Mucosa of stomach (tissue), 1 donor: ENCODE data around the gene CALN1.
"Not testable (repeated sequence)": the region's sequence is repeated elsewhere in the genome, so short reads cannot be mapped to it uniquely, and the experiment has no call there.

Experiments used
- H3K27me3 ChIP-seq: one replicate; pipeline ENCODE4 v1.7.0; 2013; ENCODE audit warnings: mild to moderate bottlenecking, low read length; ENCODE audit not compliant: control insufficient read depth, insufficient read depth
- H3K36me3 ChIP-seq: one replicate; pipeline ENCODE4 v1.7.0; 2013; ENCODE audit warnings: low read length; ENCODE audit not compliant: control insufficient read depth, insufficient read depth
- H3K4me1 ChIP-seq: one replicate; pipeline ENCODE4 v1.7.0; 2013; ENCODE audit warnings: mild to moderate bottlenecking, low read length; ENCODE audit not compliant: control insufficient read depth, insufficient read depth
- H3K4me3 ChIP-seq: one replicate; pipeline ENCODE4 v1.7.0; 2013; ENCODE audit warnings: low read length
- H3K9ac ChIP-seq: one replicate; pipeline ENCODE4 v1.7.0; 2013; ENCODE audit warnings: mild to moderate bottlenecking, low read length, moderate library complexity
- H3K9me3 ChIP-seq: one replicate; pipeline ENCODE4 v1.7.0; 2013; ENCODE audit warnings: mild to moderate bottlenecking, low read length, moderate library complexity; ENCODE audit not compliant: control insufficient read depth
- donor health status: Pancreatic carcinoma.

The CALN1 gene

DNA sequence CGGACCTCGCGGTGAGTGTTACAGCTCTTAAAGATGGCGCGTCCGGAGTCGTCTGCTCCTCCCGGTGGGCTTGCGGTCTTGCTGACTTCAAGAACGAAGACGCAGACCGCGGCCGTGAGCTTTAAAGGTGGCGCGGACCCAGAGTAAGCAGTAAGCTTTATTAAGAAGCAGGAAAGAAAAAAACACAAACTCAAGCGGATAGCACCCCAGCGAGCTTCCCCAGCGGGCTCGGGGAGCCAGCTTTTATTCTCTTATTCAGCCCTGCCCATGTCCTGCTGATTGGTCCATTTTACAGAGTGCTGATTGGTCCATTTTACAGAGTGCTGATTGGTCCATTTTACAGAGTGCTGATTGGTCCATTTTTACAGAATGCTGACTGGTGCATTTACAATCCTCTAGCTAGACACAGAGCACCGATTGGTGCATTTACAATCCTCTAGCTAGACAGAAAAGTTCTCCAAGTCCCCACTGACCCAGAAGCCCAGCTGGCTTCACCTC, at the start of gene CALN1:
TSS of gene CALN1 (minus strand) at position 218 of the 498 bp plus-strand sequence.
- H3K9me3 ChIP-seq, H3K4me1 ChIP-seq, H3K4me3 ChIP-seq, H3K27me3 ChIP-seq, H3K9ac ChIP-seq, H3K36me3 ChIP-seq: not testable (repeated sequence)

DNA sequence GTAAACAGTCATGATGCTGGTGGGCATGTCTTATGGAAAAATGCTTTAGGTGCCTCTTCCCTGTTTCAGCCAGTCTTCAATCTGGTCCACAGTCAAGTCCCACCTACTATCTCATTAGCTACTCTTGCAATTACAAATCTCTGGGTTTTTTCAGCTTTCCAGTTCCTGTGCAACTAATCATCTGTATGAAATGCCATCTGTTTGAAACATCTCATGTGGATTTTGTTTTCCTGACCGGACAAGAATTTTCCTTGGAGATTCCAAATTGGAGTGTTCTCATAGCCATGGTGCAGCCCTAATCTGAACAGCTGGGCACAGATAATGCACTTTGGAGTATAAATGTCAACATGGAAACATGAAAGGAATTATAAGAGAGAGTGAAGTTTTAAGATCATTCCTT, 41.3 kb upstream of the CALN1 start:
- Histone ChIP-seq H3K4me3 (no peak overlapping the region), H3K36me3 (no peaks in the 10 kb centered on the region), H3K4me1 (no peaks in the 10 kb centered on the region), H3K27me3 (no peaks in the 10 kb centered on the region), H3K9me3 (no peaks in the 10 kb centered on the region), H3K9ac (no peak overlapping the region)

DNA sequence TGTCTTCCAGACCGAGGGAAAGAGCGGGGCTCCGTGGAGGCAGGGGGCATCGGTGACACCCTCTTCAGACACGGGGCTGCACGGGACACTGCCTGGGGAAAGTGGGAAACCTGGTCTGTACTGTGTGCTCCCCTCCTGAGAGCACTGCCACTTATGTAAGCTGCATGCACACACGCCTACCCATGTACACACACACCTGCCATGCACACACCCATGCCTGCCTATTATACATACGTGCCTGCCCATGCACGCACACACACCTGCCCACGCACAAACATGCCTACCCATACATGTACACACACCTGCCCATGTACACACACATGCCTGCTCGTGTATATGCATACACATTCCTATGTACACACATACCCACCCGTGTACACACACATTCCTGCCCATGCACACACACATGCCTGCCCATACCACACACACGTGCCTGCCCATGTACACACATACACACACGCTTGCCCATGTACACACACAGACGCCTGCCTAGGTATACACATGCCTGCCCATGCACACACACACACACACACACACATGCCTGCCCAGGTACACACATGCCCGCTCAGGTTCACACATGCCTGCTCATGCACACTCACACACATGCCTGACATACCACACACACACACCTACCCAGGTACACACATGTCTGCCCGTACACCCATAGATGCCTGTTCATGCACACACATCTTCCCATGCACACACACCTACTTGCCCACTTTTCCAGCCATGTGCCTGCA, 35.5 kb upstream of the CALN1 start:
- Histone ChIP-seq H3K9ac (no peak overlapping the region), H3K27me3 (peaks cover 16% of the 10 kb centered on the region), H3K4me3 (no peak overlapping the region), H3K9me3 (no peaks in the 10 kb centered on the region), H3K36me3 (no peaks in the 10 kb centered on the region), H3K4me1 (peaks cover 7% of the 10 kb centered on the region)

DNA sequence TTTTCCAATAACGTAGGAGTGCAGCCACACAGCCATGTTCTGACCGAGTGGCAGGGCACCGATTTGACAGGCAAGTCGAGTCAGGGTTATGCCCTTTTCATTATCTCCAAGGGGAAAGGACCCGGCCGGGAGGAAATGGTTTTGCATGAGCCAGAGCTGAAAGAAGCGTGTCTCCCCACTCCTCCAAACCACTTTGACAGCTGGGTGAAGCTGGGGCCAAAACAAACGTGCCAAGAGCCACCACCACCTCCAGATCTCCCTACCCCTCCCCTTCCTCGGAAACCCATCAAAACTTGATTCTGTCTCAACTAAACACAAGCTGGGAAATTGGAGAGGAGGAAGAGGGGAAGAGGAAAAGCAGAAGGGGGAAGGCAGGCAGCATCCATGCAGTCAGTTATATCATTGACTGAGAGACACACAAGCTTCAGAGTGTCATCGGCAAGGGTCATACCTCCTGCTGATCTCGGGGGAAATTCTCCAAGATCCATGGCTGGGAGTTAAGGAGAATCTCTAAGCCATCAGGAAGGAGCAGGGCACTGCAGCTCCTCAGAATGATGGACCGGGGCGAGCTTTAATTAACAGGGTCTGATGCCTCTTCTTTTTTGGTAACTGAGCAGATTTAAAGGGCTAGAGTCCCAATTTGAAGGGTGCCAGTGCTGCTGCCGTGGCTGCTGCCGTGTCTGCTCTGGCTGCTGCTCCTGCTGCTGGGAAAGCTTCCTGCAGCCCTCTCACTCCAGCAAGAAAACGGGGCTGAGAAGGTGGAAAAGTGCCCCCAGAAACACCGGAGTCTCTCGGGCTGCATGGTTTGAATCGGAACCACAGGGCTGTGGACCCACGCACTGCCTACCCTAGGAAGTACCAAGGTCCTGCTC, 34.7 kb upstream of the CALN1 start:
- Histone ChIP-seq H3K4me1 (peaks cover 7% of the 10 kb centered on the region), H3K27me3 (peaks cover 16% of the 10 kb centered on the region)

DNA sequence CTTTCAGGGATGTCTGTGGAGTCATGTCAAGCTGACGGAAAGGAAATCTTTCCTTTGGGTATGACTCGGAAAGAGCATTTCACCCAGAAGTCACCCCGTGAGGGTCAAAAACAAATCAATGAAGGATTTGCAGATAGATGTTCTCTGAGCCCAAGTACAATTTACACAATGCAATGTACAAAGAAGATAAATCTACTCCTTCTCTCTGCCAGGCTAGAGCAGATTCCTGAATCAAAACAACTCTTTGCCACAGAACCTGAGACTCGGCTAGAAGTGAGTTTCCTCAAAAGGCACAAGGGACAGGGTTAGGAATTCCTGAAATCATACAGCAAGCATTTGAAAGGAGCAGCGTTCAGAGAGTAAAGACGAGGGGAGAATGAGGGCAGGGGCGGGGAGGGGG, 34.0 kb upstream of the CALN1 start:
- Histone ChIP-seq H3K9ac (no peak overlapping the region), H3K36me3 (no peaks in the 10 kb centered on the region), H3K4me3 (no peak overlapping the region), H3K9me3 (no peaks in the 10 kb centered on the region), H3K4me1 (peaks cover 7% of the 10 kb centered on the region), H3K27me3 (peaks cover 16% of the 10 kb centered on the region)

More for the DNA sequence above, 34.7 kb upstream of the CALN1 start:
- Histone ChIP-seq H3K9me3 (no peaks in the 10 kb centered on the region), H3K4me3 (no peak overlapping the region), H3K9ac (no peak overlapping the region), H3K36me3 (no peaks in the 10 kb centered on the region)

DNA sequence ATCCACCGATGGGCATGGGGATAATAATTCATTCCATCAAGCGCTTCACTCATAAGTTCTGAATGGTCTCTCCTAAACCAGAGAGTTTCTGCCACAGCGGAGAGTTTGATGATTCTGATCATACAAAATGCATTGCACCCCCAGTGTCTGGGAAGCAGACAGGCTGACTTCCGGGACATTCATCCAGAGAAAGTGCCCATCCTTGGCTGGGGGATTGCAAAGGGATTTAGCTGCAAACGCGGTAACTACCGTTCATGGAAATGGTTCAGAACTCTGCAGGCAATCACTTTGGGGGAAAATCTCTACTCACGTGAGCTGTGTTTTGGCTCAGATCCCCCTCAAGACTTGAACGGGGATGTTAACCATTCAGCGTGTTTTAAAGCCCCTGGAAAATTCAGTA, 33.4 kb upstream of the CALN1 start:
- H3K9ac ChIP-seq, result no peak overlapping the region
- H3K36me3 ChIP-seq, result no peaks in the 10 kb centered on the region
- H3K4me3 ChIP-seq, result no peak overlapping the region
- no peaks in the 10 kb centered on the region for H3K9me3 ChIP-seq
- peaks cover 7% of the 10 kb centered on the region for H3K4me1 ChIP-seq
- H3K27me3 ChIP-seq, result peaks cover 16% of the 10 kb centered on the region

DNA sequence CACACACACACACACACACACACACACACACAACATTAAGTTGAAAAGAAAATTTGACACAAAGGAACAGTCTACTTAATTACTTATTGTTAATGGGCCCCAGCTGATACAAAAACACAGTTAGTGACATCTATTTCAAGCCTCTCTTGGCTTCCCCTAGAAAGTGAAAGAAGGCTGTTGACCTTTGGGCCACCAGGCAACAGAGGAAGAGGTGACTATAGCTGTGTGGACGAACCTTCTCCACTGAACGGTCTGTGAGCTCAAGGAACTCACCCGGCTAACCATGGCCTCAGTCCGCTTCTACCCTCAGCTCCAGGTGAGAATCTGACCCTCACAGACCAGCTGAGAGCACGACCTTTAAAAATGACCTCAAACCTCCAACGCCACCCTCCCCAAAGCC, 32.9 kb upstream of the CALN1 start:
- Histone ChIP-seq H3K4me1 (peaks cover 7% of the 10 kb centered on the region), H3K36me3 (no peaks in the 10 kb centered on the region), H3K27me3 (peaks cover 16% of the 10 kb centered on the region), H3K4me3 (no peak overlapping the region), H3K9ac (no peak overlapping the region), H3K9me3 (no peaks in the 10 kb centered on the region)

DNA sequence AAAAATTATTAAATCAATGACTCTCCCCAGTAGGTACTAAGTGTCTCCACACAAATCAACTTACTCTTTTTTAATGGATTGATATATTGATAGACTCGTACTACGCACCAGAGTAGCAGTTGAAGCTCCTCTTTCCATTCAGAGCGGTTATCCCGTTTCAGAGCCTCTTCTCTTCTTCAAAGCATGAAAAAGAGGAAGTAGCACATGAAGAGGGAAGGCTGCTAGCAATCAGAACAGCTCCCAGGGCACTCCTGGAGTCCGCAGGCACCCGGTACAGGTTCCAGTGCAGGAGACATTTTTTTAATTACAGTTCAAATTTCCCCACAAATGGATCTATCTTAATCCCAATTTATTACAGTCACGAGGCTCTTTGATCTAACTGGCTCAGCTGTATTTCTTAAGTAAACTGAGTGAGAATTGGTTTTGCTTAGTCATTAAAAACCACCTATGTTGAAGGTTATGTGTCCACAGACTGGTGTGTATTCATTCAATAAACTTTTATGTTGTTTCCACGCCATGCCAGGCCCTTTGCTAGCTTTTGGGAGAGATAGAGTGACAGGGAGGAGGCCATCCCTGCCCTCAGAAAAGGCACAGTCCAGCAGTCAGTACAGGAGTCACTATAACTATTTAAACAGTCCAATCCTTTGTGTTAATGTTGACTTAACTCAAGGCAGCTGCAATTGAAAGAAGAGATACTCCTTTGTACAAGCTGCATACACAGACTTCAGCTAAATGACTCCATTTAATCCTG, 32.1 kb upstream of the CALN1 start:
- Histone ChIP-seq H3K4me1 (peaks cover 7% of the 10 kb centered on the region), H3K9ac (no peak overlapping the region), H3K9me3 (no peaks in the 10 kb centered on the region), H3K4me3 (no peak overlapping the region), H3K27me3 (peaks cover 16% of the 10 kb centered on the region), H3K36me3 (no peaks in the 10 kb centered on the region)

DNA sequence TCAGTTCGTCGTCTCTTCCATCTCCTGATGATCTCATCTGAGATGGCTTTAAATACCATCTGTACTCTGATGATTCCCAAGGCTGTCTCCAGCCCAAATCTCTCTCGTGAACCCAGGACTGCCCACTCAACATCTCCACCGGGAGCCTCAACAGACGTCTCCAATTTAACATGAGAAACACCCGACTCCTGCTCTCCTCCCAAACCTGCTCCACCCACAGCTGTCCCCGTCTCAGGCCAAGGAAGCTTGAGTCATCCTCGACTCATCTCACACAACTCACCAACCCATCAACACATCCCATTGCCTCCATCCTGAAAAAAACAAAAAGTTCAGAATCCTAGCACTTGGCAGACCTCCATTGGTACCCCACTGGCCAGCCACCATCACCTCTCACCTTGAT, 29.7 kb upstream of the CALN1 start:
- peaks cover 7% of the 10 kb centered on the region for H3K4me1 ChIP-seq
- no peaks in the 10 kb centered on the region for H3K36me3 ChIP-seq
- H3K27me3 ChIP-seq, result peaks cover 11% of the 10 kb centered on the region
- no peak overlapping the region for H3K4me3 ChIP-seq
- H3K9ac ChIP-seq, result no peak overlapping the region
- no peaks in the 10 kb centered on the region for H3K9me3 ChIP-seq

DNA sequence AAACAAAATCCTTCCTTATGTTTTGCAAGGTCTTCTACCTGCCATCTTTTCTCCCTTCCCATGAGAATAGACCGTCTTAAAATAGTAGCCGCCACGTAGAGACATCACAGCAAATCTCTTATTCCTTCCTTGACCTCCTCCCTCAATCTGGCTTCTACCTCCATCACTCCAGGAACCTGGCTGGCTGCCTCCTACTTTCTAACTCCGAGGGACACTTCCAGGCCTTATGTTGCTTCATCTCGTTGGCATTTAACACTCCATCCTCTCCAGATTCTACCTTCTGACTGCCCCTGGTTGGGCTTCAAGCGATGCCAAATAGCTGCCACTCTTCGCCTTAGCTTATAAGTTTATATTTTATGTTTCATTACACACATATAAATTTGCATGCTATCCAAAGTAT, 26.4 kb upstream of the CALN1 start:
- Histone ChIP-seq H3K4me1 (no peaks in the 10 kb centered on the region), H3K27me3 (no peaks in the 10 kb centered on the region), H3K36me3 (no peaks in the 10 kb centered on the region), H3K9ac (no peak overlapping the region), H3K9me3 (no peaks in the 10 kb centered on the region), H3K4me3 (no peak overlapping the region)

DNA sequence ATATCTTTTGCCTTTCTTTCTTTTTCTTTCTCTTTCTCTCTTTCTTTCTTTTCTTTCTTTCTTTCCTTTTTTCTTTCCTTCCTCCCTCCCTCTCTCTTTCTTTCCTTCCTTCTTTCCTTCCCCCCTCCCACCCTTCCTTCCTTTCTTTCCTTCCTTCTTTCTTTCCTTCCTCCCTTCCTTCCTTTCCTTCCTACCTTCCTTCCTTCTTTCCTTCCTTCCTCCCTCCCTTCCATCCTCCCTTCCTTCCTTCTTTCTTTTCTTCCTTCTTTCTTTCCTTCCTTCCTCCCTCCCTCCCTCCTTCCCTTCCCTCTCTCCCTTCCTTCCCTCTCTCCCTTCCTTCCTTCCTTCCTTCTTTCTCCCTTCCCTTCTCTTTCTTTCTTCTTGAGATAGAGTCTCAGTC, 25.5 kb upstream of the CALN1 start:
- Histone ChIP-seq H3K4me1 (no peaks in the 10 kb centered on the region), H3K27me3 (no peaks in the 10 kb centered on the region), H3K36me3 (no peaks in the 10 kb centered on the region), H3K9ac (no peak overlapping the region), H3K9me3 (no peaks in the 10 kb centered on the region), H3K4me3 (no peak overlapping the region)
